GM21786 (cell line): ENCODE data around the gene AOC2.
A peak's percentile ranks its signal among the peaks of the same experiment; 100 is the strongest.

Experiments used
- ATAC-seq: cut with Tn5 transposase; IDR thresholded peaks from one replicate; pipeline ENCODE4 v1.9.1; 2021; ENCODE audit not compliant: unreplicated experiment

The AOC2 gene

GRCh38 chr17:42844271-42844670 is at the start of gene AOC2:
TSS of gene AOC2 (plus strand) at chr17:42844580. CDS start at chr17:42844627, 47 bp downstream.
- no peak for ATAC-seq

GRCh38 chr17:42795061-42795460 is 49.3 kb upstream of the AOC2 start:
- no peak for ATAC-seq

- no peak for ATAC-seq
Measured at GRCh38 chr17:42795465-42795864, 48.9 kb upstream of the AOC2 start.

GRCh38 chr17:42796066-42796758 is 48.2 kb upstream of the AOC2 start:
- ATAC-seq: no peak

- no peak for ATAC-seq
Measured at GRCh38 chr17:42797067-42798007, 47.0 kb upstream of the AOC2 start.

GRCh38 chr17:42798011-42798382 is 46.4 kb upstream of the AOC2 start:
- ATAC-seq: no peak

GRCh38 chr17:42798383-42799380 is 45.7 kb upstream of the AOC2 start, which contains the start of the genes CNTD1 and COA3:
TSS of gene CNTD1 (plus strand) at chr17:42798861. CDS start at chr17:42799068, 207 bp downstream.
TSS of gene COA3 (minus strand) at chr17:42798704. CDS start at chr17:42798681, 23 bp downstream.
- peak; percentile 71 for ATAC-seq

- no peak for ATAC-seq
Measured at GRCh38 chr17:42803074-42803883, 41.1 kb upstream of the AOC2 start.

GRCh38 chr17:42804918-42805367 is 39.4 kb upstream of the AOC2 start:
- ATAC-seq: no peak

GRCh38 chr17:42806249-42806648 is 38.1 kb upstream of the AOC2 start:
- no peak for ATAC-seq

- no peak for ATAC-seq
Measured at GRCh38 chr17:42809250-42809649, 35.1 kb upstream of the AOC2 start.

- no peak for ATAC-seq
Measured at GRCh38 chr17:42814633-42815399, 29.6 kb upstream of the AOC2 start.

- ATAC-seq: no peak
Measured at GRCh38 chr17:42817866-42818265, 26.5 kb upstream of the AOC2 start.

- no peak for ATAC-seq
Measured at GRCh38 chr17:42818379-42818778, 26.0 kb upstream of the AOC2 start.

- ATAC-seq: no peak
Measured at GRCh38 chr17:42819939-42820535, 24.3 kb upstream of the AOC2 start.

- no peak for ATAC-seq
Measured at GRCh38 chr17:42821176-42821575, 23.2 kb upstream of the AOC2 start.

GRCh38 chr17:42827472-42827871 is 16.9 kb upstream of the AOC2 start:
- ATAC-seq: no peak

GRCh38 chr17:42830971-42831370 is 13.4 kb upstream of the AOC2 start:
- no peak for ATAC-seq
